ENCODE results near the gene PPP1R15A.
"Not testable (repeated sequence)": the region's sequence is repeated elsewhere in the genome, so short reads cannot be mapped to it uniquely, and the experiment has no call there.

DNA sequence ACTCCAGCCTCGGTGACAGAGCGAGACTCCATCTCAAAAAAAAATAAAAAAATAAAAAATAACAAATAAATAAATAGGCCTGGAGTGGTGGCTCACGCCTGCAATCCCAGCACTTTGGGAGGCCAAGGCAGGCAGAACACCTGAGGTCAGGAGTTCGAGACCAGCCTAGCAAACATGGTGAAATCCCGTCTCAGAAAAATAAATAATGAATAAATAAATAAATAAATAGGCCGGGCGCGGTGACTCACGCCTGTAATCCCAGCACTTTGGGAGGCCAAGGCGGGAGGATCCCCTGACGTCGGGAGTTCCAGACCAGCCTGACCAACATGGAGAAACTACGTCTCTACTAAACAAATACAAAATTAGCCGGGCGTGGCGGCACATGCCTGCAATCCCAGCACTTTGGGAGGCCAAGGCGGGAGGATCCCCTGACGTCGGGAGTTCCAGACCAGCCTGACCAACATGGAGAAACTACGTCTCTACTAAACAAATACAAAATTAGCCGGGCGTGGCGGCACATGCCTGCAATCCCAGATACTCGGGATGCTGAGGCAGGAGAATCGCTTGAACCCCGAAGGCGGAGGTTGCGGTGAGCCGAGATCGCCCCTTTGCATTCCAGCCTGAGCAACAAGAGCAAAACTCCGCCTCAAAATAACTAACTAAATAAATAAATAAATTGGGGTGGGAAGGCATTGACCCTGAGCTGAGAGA, 595 bp upstream of the PPP1R15A start:
- TF ChIP-seq EZH2phosphoT487 (IDR thresholded peaks at IDR 0.05; ENCODE audit: insufficient read depth, low read depth); EZH2 (IDR thresholded peaks at IDR 0.05; ENCODE audit: insufficient read depth, poor library complexity, severe bottlenecking): not testable (repeated sequence)

Data from GM23248 (cell line).